ENCODE data around the gene SFI1.
"Not testable (repeated sequence)": the region's sequence is repeated elsewhere in the genome, so short reads cannot be mapped to it uniquely, and the experiment has no call there.

The SFI1 gene

GRCh38 chr22:31532060-31532459, 35.7 kb downstream of the SFI1 start:
- DNase-seq (ENCODE audit: low read depth), result no peak
- TF ChIP-seq CTCF (IDR thresholded peaks at IDR 0.05; ENCODE audit: control insufficient read depth, insufficient read depth, low read depth, low read length, missing control alignments), result no peak

GRCh38 chr22:31533374-31533773, 37.0 kb downstream of the SFI1 start:
- TF ChIP-seq CTCF (IDR thresholded peaks at IDR 0.05; ENCODE audit: control insufficient read depth, insufficient read depth, low read depth, low read length, missing control alignments), result no peak
- no peak overlapping the region for H3K4me3 ChIP-seq (ENCODE audit: control insufficient read depth, low read depth, low read length)
- DNase-seq (ENCODE audit: low read depth), result no peak

More at GRCh38 chr22:31532060-31532459, 35.7 kb downstream of the SFI1 start:
- no peak overlapping the region for H3K4me3 ChIP-seq (ENCODE audit: control insufficient read depth, low read depth, low read length)

- DNase-seq (ENCODE audit: low read depth), result no peak
- no peak for TF ChIP-seq CTCF (IDR thresholded peaks at IDR 0.05; ENCODE audit: control insufficient read depth, insufficient read depth, low read depth, low read length, missing control alignments)
- H3K4me3 ChIP-seq (ENCODE audit: control insufficient read depth, low read depth, low read length), result no peak overlapping the region
Observed at GRCh38 chr22:31537019-31537535, 40.7 kb downstream of the SFI1 start.

- DNase-seq (ENCODE audit: low read depth), result no peak
- no peak overlapping the region for H3K4me3 ChIP-seq (ENCODE audit: control insufficient read depth, low read depth, low read length)
- no peak for TF ChIP-seq CTCF (IDR thresholded peaks at IDR 0.05; ENCODE audit: control insufficient read depth, insufficient read depth, low read depth, low read length, missing control alignments)
Observed at GRCh38 chr22:31538815-31539214, 42.5 kb downstream of the SFI1 start.

- not testable (repeated sequence) for H3K4me3 ChIP-seq (ENCODE audit: control insufficient read depth, low read depth, low read length); DNase-seq (ENCODE audit: low read depth)
Observed at GRCh38 chr22:31540166-31540565, 43.8 kb downstream of the SFI1 start.

GRCh38 chr22:31540966-31541365, 44.6 kb downstream of the SFI1 start:
- DNase-seq (ENCODE audit: low read depth), result no peak
- TF ChIP-seq CTCF (IDR thresholded peaks at IDR 0.05; ENCODE audit: control insufficient read depth, insufficient read depth, low read depth, low read length, missing control alignments), result no peak

GRCh38 chr22:31544481-31545480, 48.4 kb downstream of the SFI1 start:
- DNase-seq (ENCODE audit: low read depth), result no peak
- H3K4me3 ChIP-seq (ENCODE audit: control insufficient read depth, low read depth, low read length), result no peak overlapping the region
- no peak for TF ChIP-seq CTCF (IDR thresholded peaks at IDR 0.05; ENCODE audit: control insufficient read depth, insufficient read depth, low read depth, low read length, missing control alignments)

More at GRCh38 chr22:31540966-31541365, 44.6 kb downstream of the SFI1 start:
- H3K4me3 ChIP-seq (ENCODE audit: control insufficient read depth, low read depth, low read length), result no peak overlapping the region

Measured in AG09309 (cell line).